GM06990 (cell line): ENCODE measurements around the gene ZGPAT.
"Not testable (repeated sequence)": the region's sequence is repeated elsewhere in the genome, so short reads cannot be mapped to it uniquely, and the experiment has no call there.

Experiments
- DNase-seq: peaks from one replicate; pipeline ENCODE4 v3.0.0-alpha.2; 2011; ENCODE audit not compliant: insufficient read length; ENCODE audit errors: extremely low read depth
- H3K27me3 ChIP-seq: replicated peaks from 2 replicates; pipeline ENCODE4 v1.6.0; 2011; ENCODE audit warnings: low read length; ENCODE audit not compliant: control insufficient read depth, insufficient read depth
- H3K36me3 ChIP-seq: 2 replicates; pipeline ENCODE4 v1.5.1; 2011; ENCODE audit warnings: low read length; ENCODE audit not compliant: control insufficient read depth, insufficient read depth
- H3K4me3 ChIP-seq: replicated peaks from 2 replicates; pipeline ENCODE4 v1.5.1; 2011; ENCODE audit warnings: low read depth, mild to moderate bottlenecking, control low read depth, low read length
- CTCF ChIP-seq: IDR thresholded peaks from 2 replicates; pipeline ENCODE4 v1.5.1; 2011; ENCODE audit warnings: low read length, control low read depth, mild to moderate bottlenecking, inconsistent platforms; ENCODE audit not compliant: insufficient read depth, poor library complexity, severe bottlenecking

The ZGPAT gene

GRCh38 chr20:63775096-63775978 lies 67.5 kb downstream of the ZGPAT start:
- Histone ChIP-seq H3K27me3 (no peaks in the 10 kb centered on the region), H3K4me3 (no peak overlapping the region), H3K36me3 (no peaks in the 10 kb centered on the region)
- TF ChIP-seq CTCF: peak; percentile 10
- DNase-seq: no peak

GRCh38 chr20:63776875-63777274 lies 69.0 kb downstream of the ZGPAT start:
- DNase-seq, H3K36me3 ChIP-seq, H3K27me3 ChIP-seq, H3K4me3 ChIP-seq: not testable (repeated sequence)

- no peaks in the 10 kb centered on the region for H3K36me3 ChIP-seq
- no peak overlapping the region for H3K4me3 ChIP-seq
- no peak for DNase-seq
- H3K27me3 ChIP-seq: no peaks in the 10 kb centered on the region
- TF ChIP-seq CTCF: no peak
Observed at GRCh38 chr20:63777614-63778013, 69.8 kb downstream of the ZGPAT start.

GRCh38 chr20:63778034-63778752 lies 70.4 kb downstream of the ZGPAT start:
- TF ChIP-seq CTCF: no peak
- no peak for DNase-seq
- no peak overlapping the region for H3K4me3 ChIP-seq
- H3K36me3 ChIP-seq: no peaks in the 10 kb centered on the region
- no peaks in the 10 kb centered on the region for H3K27me3 ChIP-seq

- no peak for TF ChIP-seq CTCF
- Histone ChIP-seq H3K27me3 (no peaks in the 10 kb centered on the region), H3K4me3 (no peak overlapping the region), H3K36me3 (no peaks in the 10 kb centered on the region)
- DNase-seq: no peak
Observed at GRCh38 chr20:63778857-63779256, 71.0 kb downstream of the ZGPAT start.

- H3K36me3 ChIP-seq: no peaks in the 10 kb centered on the region
- TF ChIP-seq CTCF: no peak
- no peak overlapping the region for H3K4me3 ChIP-seq
- no peaks in the 10 kb centered on the region for H3K27me3 ChIP-seq
- DNase-seq: no peak
Observed at GRCh38 chr20:63781181-63781580, 73.3 kb downstream of the ZGPAT start.
